Measurements from ENCODE around the gene SIL1.
"Not testable (repeated sequence)": the region's sequence is repeated elsewhere in the genome, so short reads cannot be mapped to it uniquely, and the experiment has no call there.

The SIL1 gene

DNA sequence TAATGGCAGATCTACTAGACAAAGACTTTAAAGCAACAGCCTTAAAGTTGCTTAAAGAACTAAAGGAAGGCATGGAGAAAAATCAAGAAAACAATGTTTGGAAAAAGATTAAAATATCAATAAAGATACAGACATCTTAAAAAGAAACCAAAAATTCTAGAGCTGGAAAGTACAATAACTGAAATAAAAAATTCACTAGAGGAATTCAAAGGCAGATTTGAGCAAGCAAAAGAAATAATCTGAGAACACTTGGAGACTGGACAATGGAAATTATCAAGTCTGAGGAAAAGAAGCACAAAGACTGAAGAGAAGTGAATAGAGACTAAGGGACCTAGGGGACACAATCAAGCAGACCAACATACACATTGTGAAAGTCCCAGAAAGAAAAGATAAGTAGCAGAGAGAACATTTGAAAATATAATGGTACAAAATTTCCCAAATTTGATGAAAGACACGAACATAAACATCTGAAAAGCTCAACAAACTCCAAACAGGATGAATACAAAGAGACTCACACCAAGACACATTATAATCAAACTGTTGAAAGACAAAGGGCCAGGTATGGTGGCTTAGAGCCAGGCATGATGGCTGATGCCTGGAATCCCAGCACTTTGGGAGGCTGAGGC is 26.3 kb downstream of the SIL1 start:
- TF ChIP-seq, protein P1, sequence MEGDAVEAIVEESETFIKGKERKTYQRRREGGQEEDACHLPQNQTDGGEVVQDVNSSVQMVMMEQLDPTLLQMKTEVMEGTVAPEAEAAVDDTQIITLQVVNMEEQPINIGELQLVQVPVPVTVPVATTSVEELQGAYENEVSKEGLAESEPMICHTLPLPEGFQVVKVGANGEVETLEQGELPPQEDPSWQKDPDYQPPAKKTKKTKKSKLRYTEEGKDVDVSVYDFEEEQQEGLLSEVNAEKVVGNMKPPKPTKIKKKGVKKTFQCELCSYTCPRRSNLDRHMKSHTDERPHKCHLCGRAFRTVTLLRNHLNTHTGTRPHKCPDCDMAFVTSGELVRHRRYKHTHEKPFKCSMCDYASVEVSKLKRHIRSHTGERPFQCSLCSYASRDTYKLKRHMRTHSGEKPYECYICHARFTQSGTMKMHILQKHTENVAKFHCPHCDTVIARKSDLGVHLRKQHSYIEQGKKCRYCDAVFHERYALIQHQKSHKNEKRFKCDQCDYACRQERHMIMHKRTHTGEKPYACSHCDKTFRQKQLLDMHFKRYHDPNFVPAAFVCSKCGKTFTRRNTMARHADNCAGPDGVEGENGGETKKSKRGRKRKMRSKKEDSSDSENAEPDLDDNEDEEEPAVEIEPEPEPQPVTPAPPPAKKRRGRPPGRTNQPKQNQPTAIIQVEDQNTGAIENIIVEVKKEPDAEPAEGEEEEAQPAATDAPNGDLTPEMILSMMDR (IDR thresholded peaks at IDR 0.05; ENCODE audit: borderline replicate concordance, insufficient read depth, low read depth, low read length): no peak
- H3K4me3 ChIP-seq (ENCODE audit: low read depth, low read length): no peak overlapping the region

DNA sequence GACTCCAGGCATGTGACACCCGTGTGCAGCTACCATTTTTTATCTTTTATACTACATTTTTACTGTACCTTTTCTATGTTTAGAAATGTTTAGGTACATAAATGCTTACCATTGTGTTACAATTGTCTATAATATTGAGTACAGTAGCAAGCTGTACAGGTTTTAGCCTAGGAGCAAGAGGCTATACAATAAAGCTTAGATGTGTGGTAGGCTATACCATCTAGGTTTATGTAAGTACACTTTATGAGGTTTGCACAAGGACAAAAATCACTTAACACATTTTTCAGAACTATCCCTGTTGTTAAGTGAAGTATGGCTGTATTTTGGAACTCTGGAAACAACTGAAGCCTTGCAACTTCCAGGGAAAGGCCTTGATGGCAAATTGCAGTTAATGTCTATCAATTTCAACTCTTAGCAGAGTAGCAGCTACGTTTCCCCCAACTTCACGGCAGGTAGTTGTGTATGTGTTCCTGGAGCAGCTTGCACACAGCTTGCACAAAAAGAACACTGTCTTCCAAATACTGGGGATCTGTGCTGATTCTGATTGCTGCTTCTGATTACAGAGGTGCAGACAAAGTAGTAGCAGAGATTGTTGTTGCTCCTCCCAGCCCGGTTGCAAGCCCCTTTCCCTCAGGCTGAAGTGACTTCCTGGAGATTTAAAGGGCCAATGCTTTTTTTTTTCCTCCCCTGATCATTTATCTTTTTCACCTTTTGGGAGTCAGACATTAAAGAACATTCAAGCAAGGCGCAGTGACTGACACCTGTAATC is 30.0 kb downstream of the SIL1 start:
- no peak overlapping the region for H3K4me3 ChIP-seq (ENCODE audit: low read depth, low read length)
- TF ChIP-seq, protein P1 (IDR thresholded peaks at IDR 0.05; ENCODE audit: borderline replicate concordance, insufficient read depth, low read depth, low read length): no peak

- H3K4me3 ChIP-seq (ENCODE audit: low read depth, low read length): no peak overlapping the region
- TF ChIP-seq, protein P1 (IDR thresholded peaks at IDR 0.05; ENCODE audit: borderline replicate concordance, insufficient read depth, low read depth, low read length): no peak
These were observed 30.6 kb downstream of the SIL1 start for GRCh38 chr5:139167533-139167932.

GRCh38 chr5:139167063-139167462 is 31.1 kb downstream of the SIL1 start:
- H3K4me3 ChIP-seq (ENCODE audit: low read depth, low read length): no peak overlapping the region
- TF ChIP-seq, protein P1 (IDR thresholded peaks at IDR 0.05; ENCODE audit: borderline replicate concordance, insufficient read depth, low read depth, low read length): no peak

DNA sequence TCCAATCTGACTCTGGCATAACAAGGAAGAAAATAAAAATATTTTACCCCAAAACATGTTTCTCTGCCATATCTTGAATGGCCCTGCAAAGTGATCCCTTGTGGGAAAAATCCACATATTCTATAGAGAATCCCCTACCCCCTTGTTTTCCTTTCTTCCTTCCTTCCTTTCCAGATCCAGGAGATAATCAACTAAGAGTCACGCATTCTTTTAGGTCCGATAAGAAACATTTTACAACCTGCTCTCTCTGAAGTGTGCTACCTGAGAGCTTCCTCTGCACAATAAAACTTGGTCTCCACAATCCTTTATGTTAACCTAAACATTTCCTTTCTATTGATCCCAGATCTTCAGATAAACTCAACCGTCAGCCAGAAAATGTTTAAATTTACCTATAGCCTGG is 33.3 kb downstream of the SIL1 start:
- H3K4me3 ChIP-seq (ENCODE audit: low read depth, low read length): not testable (repeated sequence)

DNA sequence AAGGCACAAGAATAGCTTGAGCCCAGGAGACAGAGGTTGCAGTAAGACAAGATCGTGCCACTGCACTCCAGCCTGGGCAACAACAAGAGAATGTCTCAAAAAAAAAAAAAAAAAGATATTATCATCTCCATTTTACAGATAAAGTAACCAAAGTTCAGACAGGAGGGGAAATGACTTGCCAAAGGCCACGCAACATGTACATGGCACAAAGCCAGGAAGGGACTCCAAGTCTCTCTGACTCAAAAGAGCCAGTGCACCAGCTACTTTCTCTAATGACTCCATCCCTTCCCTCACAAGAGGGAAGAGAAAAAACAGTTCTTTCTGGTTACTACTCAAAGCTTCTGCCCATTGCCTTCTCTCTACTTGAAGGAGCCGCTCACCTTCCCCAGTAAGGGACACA is 34.1 kb downstream of the SIL1 start:
- TF ChIP-seq, protein P1 (IDR thresholded peaks at IDR 0.05; ENCODE audit: borderline replicate concordance, insufficient read depth, low read depth, low read length): no peak
- no peak overlapping the region for H3K4me3 ChIP-seq (ENCODE audit: low read depth, low read length)

DNA sequence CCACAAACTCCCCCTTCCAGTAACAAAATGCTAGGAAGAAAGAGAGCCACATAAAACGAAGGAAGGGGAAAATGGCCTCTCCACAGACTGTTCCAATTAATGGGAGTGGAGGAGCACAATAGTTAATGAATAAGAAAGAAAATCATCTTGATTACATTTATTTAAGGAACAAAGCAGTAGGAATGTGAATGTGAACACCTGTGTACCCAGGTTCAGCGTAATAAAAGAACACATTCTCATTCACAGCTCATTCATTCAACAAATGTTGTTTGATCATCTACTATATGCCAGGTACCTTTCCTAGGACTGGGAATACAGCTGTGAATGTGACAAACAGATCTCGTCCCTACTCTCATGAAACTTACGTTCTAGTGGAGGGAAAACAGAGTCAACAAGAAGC is 35.7 kb downstream of the SIL1 start:
- H3K4me3 ChIP-seq (ENCODE audit: low read depth, low read length): no peak overlapping the region
- TF ChIP-seq, protein P1 (IDR thresholded peaks at IDR 0.05; ENCODE audit: borderline replicate concordance, insufficient read depth, low read depth, low read length): no peak
